Measurements from ENCODE around the gene ADGRF5.

The ADGRF5 gene

DNA sequence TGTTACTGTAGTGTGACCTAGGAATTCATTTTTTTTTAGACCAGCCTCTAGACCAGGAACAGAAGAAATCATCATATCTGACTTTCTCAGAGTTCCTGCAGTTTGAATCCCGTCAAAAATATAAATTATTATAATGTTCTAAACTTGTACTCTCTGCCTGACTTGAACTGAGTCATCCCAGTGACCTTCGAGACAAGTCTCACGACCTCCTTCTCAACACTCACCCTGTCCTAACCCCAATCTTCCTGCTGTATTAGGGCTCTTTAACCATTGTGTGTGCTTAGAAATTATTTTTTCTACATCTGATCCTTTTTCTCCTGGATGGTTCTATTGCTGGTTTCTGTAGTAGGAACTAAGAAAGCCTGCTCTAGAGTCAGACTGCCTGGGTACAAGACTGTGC is 21.5 kb downstream of the ADGRF5 start:
- in situ Hi-C loops (cut with MboI; ENCODE audit: low pct_unique_long_range_greater_than_20kb, low sequenced_read_pairs, unreplicated experiment) = no loop called here

DNA sequence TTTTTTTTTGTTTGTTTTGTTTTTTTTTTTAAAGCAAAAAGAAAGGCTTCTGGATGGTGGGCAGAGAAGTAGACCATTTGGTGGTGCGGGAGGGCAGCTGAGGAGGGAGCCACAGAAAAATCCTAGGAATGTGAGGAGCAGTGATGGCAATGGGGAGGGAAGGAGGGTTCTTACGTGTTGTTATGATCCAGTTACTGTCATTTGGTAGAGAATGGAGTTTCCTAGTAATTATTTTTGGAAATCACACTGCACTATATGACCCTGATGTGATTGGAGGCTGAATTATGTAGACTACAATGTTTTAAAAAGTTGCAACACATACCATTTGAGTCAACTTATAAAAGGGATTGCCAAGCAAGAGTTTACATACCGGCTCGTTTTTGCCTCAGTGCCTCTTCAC is 22.1 kb downstream of the ADGRF5 start:
- no peak for DNase-seq (ENCODE audit: low spot score)
- TF ChIP-seq, protein P1, sequence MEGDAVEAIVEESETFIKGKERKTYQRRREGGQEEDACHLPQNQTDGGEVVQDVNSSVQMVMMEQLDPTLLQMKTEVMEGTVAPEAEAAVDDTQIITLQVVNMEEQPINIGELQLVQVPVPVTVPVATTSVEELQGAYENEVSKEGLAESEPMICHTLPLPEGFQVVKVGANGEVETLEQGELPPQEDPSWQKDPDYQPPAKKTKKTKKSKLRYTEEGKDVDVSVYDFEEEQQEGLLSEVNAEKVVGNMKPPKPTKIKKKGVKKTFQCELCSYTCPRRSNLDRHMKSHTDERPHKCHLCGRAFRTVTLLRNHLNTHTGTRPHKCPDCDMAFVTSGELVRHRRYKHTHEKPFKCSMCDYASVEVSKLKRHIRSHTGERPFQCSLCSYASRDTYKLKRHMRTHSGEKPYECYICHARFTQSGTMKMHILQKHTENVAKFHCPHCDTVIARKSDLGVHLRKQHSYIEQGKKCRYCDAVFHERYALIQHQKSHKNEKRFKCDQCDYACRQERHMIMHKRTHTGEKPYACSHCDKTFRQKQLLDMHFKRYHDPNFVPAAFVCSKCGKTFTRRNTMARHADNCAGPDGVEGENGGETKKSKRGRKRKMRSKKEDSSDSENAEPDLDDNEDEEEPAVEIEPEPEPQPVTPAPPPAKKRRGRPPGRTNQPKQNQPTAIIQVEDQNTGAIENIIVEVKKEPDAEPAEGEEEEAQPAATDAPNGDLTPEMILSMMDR (IDR thresholded peaks at IDR 0.05; ENCODE audit: extremely low read depth, insufficient read depth, missing control alignments) = no peak
- in situ Hi-C loops (cut with MboI; ENCODE audit: low pct_unique_long_range_greater_than_20kb, low sequenced_read_pairs, unreplicated experiment) = no loop called here

More for the DNA sequence above, 21.5 kb downstream of the ADGRF5 start:
- no peak for DNase-seq (ENCODE audit: low spot score)
- TF ChIP-seq, protein P1 (IDR thresholded peaks at IDR 0.05; ENCODE audit: extremely low read depth, insufficient read depth, missing control alignments) = no peak

DNA sequence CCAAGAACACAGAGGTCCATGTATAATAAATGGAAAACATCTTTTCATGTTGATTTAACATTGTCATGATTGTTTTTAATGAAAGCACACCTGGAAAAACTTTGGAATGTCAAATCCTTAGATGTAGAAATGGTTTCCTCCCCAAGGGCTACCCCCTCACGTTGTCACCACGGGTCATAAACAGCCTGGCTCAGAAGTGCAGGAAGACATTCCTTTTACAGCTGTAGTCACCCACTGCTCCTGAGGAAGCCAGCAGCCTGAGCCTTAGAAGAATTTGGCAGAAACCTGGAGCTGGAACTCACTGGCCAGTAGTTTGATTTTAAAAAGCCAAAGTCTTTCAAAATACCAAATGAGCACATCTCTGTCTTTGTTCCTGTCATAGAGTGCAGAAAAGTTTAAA is 23.7 kb downstream of the ADGRF5 start:
- DNase-seq (ENCODE audit: low spot score) = no peak
- TF ChIP-seq, protein P1 (IDR thresholded peaks at IDR 0.05; ENCODE audit: extremely low read depth, insufficient read depth, missing control alignments) = no peak
- in situ Hi-C loops (cut with MboI; ENCODE audit: low pct_unique_long_range_greater_than_20kb, low sequenced_read_pairs, unreplicated experiment) = no loop called here

DNA sequence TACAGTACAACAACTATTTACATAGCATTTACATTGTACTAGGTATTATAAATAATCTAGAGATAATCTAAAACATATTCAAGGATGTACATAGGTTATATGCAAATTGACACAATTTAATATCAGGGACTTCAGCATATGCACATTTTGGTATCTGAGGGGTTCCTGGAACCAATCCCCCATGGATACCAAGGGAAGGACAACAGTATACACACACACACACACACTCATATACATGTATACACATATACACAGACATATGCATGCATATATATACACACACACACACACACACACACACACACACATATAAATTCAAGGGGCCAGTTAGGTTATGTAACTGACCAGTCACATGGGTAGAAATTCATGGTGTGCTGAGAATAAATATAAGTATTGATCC is 24.9 kb downstream of the ADGRF5 start:
- in situ Hi-C loops (cut with MboI; ENCODE audit: low pct_unique_long_range_greater_than_20kb, low sequenced_read_pairs, unreplicated experiment) = no loop called here
- DNase-seq (ENCODE audit: low spot score) = no peak
- TF ChIP-seq, protein P1 (IDR thresholded peaks at IDR 0.05; ENCODE audit: extremely low read depth, insufficient read depth, missing control alignments) = no peak

DNA sequence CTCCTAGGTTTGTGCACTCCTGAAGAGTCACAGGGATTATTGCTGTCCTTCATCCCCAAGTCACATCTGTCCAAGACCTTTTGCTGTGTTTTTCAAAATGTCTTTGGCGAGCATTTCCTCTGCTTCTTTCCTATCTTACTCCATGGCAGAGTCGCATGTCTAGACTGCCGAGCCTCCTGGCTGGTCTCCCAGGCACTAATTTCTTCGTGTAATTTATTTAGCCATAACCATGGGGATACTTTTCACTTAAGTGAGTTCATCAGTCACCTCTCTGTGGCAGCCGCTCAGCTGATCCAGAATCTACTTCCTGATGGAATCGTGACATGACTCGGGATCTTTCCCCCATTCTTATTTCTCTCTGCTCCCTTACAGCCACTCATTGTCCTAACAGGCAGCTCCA is 25.8 kb downstream of the ADGRF5 start:
- TF ChIP-seq, protein P1 (IDR thresholded peaks at IDR 0.05; ENCODE audit: extremely low read depth, insufficient read depth, missing control alignments) = no peak
- no peak for DNase-seq (ENCODE audit: low spot score)
- in situ Hi-C loops (cut with MboI; ENCODE audit: low pct_unique_long_range_greater_than_20kb, low sequenced_read_pairs, unreplicated experiment) = no loop called here

DNA sequence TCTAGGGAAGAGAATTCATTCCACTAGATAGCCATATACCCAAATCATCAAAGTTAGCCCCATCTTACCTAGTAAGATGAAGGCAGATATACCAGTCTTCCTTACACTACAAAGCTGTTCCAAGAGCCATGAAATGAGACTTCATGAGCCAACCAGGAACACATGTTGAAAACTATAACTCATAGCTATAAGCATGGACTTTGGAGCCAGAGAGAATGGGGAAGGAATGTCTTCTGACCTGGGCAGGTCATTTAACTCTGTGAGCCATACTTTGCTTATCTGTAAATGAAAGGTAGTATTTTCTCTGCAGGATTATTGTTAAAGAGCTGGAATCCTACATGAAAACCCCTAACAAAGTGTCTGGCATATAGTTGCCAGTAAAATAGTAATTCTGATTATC is 27.3 kb downstream of the ADGRF5 start:
- DNase-seq (ENCODE audit: low spot score) = no peak
- in situ Hi-C loops (cut with MboI; ENCODE audit: low pct_unique_long_range_greater_than_20kb, low sequenced_read_pairs, unreplicated experiment) = no loop called here
- TF ChIP-seq, protein P1 (IDR thresholded peaks at IDR 0.05; ENCODE audit: extremely low read depth, insufficient read depth, missing control alignments) = no peak

DNA sequence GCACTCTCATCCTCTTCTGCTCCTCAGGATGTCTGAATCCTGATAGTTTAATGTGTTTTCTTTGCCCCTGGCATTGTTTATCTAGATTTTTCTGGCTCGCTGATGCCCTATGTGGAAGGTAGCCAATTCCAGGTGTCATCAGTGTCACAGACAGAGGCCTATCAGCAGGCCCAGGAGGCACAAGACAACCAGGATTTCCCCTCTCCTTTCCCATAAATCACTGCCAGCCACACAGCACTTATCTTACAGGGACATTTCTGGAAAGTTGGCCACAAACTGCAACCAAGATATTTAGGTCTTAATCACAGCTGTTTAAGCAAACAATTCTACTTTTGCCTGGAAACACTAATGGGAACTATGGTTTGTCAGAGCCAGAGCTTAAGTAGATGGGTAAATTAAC is 28.1 kb downstream of the ADGRF5 start:
- in situ Hi-C loops (cut with MboI; ENCODE audit: low pct_unique_long_range_greater_than_20kb, low sequenced_read_pairs, unreplicated experiment) = no loop called here
- TF ChIP-seq, protein P1 (IDR thresholded peaks at IDR 0.05; ENCODE audit: extremely low read depth, insufficient read depth, missing control alignments) = no peak
- no peak for DNase-seq (ENCODE audit: low spot score)

All from GM13977 (cell line).